Thyroid gland (tissue), 4 donors: ENCODE data around the gene CDC16.
A peak's percentile ranks its signal among the peaks of the same experiment; 100 is the strongest.

Experiments
- POLR2A ChIP-seq, 2 donors: fragments of 450-650 bp; IDR thresholded peaks; one replicate each; pipeline ENCODE4 v1.6.1; 2017; ENCODE audit warnings: antibody characterized with exemption in 2 of 2, mild to moderate bottlenecking in 2 of 2, moderate library complexity in 1 of 2
- TF ChIP-seq, protein P1 (sequence below), 6 experiments: fragments of 200-600 bp in 3 of 6; fragments of 450-650 bp in 3 of 6; sonication (generic) in 3 of 6; IDR thresholded peaks; one replicate each; pipeline ENCODE4 v1.5.1; 2016 to 2019; ENCODE audit warnings: antibody characterized with exemption in 6 of 6, mild to moderate bottlenecking in 2 of 6, inconsistent platforms in 1 of 6, moderate library complexity in 1 of 6

DNA sequence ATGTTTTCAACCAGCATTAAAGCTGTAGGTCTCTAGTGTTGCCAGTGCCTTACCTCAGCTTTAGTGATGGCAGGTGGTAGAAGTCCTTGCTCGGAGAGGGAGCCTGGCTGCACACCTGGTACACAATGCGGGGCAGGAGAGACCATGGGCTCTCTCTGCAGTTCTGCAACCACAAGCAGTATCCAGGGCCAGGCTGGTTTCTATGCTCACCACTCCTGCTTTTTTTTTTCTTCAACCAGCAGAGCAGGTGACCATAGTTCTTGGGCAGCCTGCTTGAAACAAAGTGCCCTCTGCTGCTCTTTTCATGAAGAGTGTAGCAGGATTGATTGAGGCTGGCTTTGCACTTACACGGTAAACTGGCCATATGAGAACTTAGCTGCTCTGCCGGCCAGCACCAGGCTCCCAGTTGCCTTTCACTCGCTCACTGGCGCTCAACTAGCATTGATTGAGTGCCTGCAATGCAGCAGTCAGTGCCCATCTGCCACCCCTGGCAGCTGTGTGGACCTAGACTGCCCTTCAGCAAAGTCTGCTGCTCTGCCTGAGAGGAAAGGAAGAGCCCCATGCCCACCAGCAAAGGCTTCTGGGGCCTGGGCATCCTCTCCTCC, 75.2 kb downstream of the CDC16 start:
- TF ChIP-seq, protein P1, sequence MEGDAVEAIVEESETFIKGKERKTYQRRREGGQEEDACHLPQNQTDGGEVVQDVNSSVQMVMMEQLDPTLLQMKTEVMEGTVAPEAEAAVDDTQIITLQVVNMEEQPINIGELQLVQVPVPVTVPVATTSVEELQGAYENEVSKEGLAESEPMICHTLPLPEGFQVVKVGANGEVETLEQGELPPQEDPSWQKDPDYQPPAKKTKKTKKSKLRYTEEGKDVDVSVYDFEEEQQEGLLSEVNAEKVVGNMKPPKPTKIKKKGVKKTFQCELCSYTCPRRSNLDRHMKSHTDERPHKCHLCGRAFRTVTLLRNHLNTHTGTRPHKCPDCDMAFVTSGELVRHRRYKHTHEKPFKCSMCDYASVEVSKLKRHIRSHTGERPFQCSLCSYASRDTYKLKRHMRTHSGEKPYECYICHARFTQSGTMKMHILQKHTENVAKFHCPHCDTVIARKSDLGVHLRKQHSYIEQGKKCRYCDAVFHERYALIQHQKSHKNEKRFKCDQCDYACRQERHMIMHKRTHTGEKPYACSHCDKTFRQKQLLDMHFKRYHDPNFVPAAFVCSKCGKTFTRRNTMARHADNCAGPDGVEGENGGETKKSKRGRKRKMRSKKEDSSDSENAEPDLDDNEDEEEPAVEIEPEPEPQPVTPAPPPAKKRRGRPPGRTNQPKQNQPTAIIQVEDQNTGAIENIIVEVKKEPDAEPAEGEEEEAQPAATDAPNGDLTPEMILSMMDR (IDR thresholded peaks at IDR 0.05): peak in 1 of 6 experiments; percentile 26
- TF ChIP-seq POLR2A (IDR thresholded peaks at IDR 0.05): peak in 1 of 2 donors; percentile 44
